NB4 (cell line): ENCODE data around the gene MYO1B.

ENCODE experiments used
- CTCF ChIP-seq: IDR thresholded peaks from one replicate; pipeline ENCODE4 v1.5.1; 2012; ENCODE audit warnings: low read depth, low read length
- POLR2A ChIP-seq: IDR thresholded peaks from 2 replicates; pipeline ENCODE4 v1.6.1; 2011; ENCODE audit warnings: mild to moderate bottlenecking; ENCODE audit not compliant: insufficient read length; ENCODE audit errors: extremely low read depth
- TF ChIP-seq, protein P1 (sequence below): IDR thresholded peaks from 2 replicates; pipeline ENCODE4 v1.6.1; 2011; ENCODE audit warnings: low read depth, low read length

DNA sequence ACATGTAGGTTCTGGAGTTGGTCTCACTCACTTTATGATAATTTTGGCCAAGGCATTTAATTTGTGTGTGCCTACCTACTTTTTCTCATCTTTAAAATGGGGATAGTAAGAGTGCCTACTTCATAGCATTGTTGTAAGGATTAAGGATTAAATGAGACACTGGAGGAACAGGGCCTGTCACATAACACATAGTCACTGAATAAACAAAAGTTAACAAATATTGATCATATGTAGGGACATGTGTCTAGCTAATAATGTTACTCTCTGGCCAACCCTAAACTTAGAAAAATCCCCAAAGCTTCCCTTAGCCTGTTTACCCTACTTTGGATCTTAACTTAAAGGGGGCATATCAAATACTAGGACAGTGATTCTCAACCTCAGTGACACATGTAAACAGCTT, 169.9 kb downstream of the MYO1B start:
- TF ChIP-seq CTCF (no peak), POLR2A (no peak)
- TF ChIP-seq, protein P1, sequence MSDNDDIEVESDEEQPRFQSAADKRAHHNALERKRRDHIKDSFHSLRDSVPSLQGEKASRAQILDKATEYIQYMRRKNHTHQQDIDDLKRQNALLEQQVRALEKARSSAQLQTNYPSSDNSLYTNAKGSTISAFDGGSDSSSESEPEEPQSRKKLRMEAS = no peak
